ENCODE results near the gene NUCB2.

DNA sequence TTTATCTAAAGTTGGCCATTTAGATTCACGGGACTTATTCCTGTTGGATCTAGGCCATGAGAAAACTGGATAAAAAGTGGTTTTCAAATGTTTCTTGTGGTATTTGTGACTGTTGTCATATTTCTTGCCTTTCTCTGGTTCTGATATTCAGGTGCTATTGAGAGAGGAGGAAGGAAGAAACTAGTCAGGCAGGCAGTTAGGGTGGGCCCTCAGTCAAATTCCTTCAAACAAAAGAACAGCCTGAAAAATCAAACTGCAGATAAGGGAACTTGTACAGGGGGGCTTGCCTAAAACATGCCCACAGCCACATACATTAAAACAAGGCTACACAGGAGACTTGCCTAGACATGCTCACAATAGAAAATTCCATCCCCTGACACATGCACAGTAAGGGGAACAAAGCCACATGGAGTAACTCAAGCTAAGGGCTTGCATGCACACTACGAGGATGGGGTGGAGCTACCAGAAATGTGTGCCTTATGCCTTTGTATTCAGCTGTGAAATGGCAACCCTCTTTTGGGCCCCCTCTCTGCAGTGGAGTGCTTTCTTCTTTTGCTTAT is 93.2 kb downstream of the NUCB2 start:
- TF ChIP-seq, protein P1, sequence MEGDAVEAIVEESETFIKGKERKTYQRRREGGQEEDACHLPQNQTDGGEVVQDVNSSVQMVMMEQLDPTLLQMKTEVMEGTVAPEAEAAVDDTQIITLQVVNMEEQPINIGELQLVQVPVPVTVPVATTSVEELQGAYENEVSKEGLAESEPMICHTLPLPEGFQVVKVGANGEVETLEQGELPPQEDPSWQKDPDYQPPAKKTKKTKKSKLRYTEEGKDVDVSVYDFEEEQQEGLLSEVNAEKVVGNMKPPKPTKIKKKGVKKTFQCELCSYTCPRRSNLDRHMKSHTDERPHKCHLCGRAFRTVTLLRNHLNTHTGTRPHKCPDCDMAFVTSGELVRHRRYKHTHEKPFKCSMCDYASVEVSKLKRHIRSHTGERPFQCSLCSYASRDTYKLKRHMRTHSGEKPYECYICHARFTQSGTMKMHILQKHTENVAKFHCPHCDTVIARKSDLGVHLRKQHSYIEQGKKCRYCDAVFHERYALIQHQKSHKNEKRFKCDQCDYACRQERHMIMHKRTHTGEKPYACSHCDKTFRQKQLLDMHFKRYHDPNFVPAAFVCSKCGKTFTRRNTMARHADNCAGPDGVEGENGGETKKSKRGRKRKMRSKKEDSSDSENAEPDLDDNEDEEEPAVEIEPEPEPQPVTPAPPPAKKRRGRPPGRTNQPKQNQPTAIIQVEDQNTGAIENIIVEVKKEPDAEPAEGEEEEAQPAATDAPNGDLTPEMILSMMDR (conservative IDR thresholded peaks at IDR 0.05; ENCODE audit: low read depth, low read length), result no peak
- TF ChIP-seq EZH2 (IDR thresholded peaks at IDR 0.05; ENCODE audit: low read length, unreplicated experiment), result no peak
- no peak for TF ChIP-seq EZH2phosphoT487 (IDR thresholded peaks at IDR 0.05; ENCODE audit: borderline replicate concordance, low read length)

Measured in PC-3 (cell line).